Hepatic stellate cell (primary cell): ENCODE measurements around the gene SLC27A5.

Experiments
- DNase-seq: peaks from one replicate; pipeline ENCODE4 v3.0.0; 2011; ENCODE audit warnings: low spot score

SLC27A5 gene

GRCh38 chr19:58511353-58512208 lies at the start of gene SLC27A5:
TSS of gene SLC27A5 (minus strand) at chr19:58511992. CDS start at chr19:58511955, 37 bp downstream.
- no peak for DNase-seq

- no peak for DNase-seq
Observed at GRCh38 chr19:58560921-58561320, 49.1 kb upstream of the SLC27A5 start.

- DNase-seq = no peak
Observed at GRCh38 chr19:58560007-58560887, 48.5 kb upstream of the SLC27A5 start.

- DNase-seq = peak; percentile 99
Observed at GRCh38 chr19:58559275-58560006, 47.6 kb upstream of the SLC27A5 start.

- DNase-seq = peak; percentile 94
Observed at GRCh38 chr19:58558623-58559274, 47.0 kb upstream of the SLC27A5 start.

GRCh38 chr19:58558066-58558622 lies 46.4 kb upstream of the SLC27A5 start, which contains the start of gene UBE2M:
TSS of gene UBE2M (minus strand) at chr19:58558611. CDS start at chr19:58558381, 230 bp downstream.
- no peak for DNase-seq

GRCh38 chr19:58557221-58558065 lies 45.7 kb upstream of the SLC27A5 start:
- no peak for DNase-seq

- no peak for DNase-seq
Observed at GRCh38 chr19:58556622-58557220, 44.9 kb upstream of the SLC27A5 start.

GRCh38 chr19:58555920-58556621 lies 44.3 kb upstream of the SLC27A5 start:
- DNase-seq = no peak

GRCh38 chr19:58555369-58555885 lies 43.6 kb upstream of the SLC27A5 start:
- DNase-seq = no peak

- DNase-seq = peak; percentile 99
Observed at GRCh38 chr19:58554494-58555368, 42.9 kb upstream of the SLC27A5 start, which contains the start of gene CHMP2A. TSS of gene CHMP2A (minus strand) at chr19:58555105. CDS start at chr19:58554212, 893 bp downstream.

GRCh38 chr19:58553799-58554493 lies 42.2 kb upstream of the SLC27A5 start:
- DNase-seq = no peak

GRCh38 chr19:58552655-58553054 lies 40.9 kb upstream of the SLC27A5 start:
- DNase-seq = no peak

GRCh38 chr19:58551577-58552471 lies 40.0 kb upstream of the SLC27A5 start:
- DNase-seq = no peak

- no peak for DNase-seq
Observed at GRCh38 chr19:58551123-58551497, 39.3 kb upstream of the SLC27A5 start.
